GM18951 (cell line): ENCODE measurements around the gene OR52N5.

Experiments used
- POLR2A ChIP-seq: IDR thresholded peaks from 4 replicates; pipeline ENCODE4 v1.6.1; 2011; ENCODE audit warnings: mild to moderate bottlenecking; ENCODE audit not compliant: insufficient read length, insufficient read depth; ENCODE audit errors: extremely low read depth
- in situ Hi-C: fragments of 300-500 bp; cut with MboI; formaldehyde crosslinking; loops from one replicate; pipeline ENCODE4 v1.12.0; 2022; ENCODE audit warnings: low sequenced_read_pairs, mixed read lengths, inconsistent platforms; ENCODE audit not compliant: unreplicated experiment

The OR52N5 gene

DNA sequence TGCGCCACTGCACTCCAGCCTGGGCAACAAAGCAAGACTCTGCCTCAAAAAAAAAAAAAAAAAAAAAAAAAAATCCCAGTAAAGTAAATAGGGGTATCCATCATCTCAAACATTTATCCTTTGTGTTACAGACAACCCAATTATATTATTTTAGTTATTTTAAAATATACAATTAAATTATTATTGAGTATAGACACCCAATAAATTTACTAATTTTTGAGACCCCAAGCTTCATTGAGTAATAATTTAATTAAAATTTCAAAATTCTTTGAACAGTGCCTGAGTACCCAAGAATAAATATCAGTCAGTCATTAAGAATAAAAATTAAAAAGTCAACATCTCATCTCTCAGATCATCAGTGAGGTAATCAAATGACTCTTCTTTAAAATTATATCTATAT, 29.2 kb downstream of the OR52N5 start, which contains the start of gene OR52N4:
TSS of gene OR52N4 (plus strand) at position 301 of the 400 bp plus-strand sequence. CDS start 498 bp downstream, outside the sequence.
- no peak for TF ChIP-seq POLR2A
- in situ Hi-C loops, result no loop called here

DNA sequence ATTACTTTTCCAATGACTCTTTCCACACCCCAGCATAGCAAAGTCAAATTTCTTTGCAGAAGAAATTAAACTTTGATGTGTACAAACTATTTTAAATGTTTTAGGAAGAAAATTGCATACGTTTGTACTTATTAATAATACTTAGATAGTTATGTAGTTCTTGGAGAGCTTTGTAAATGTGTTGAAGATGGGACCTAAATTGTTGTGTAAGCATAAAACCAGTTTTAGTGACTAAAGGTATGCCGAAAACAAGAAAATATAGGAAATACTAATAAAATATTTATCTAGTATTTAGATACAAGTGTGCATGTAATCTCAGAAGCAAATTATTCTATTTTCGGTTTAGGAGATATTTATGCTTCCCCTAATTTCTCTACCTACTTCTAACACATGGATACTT, 33.3 kb downstream of the OR52N5 start:
- in situ Hi-C loops, result no loop called here
- TF ChIP-seq POLR2A, result no peak

DNA sequence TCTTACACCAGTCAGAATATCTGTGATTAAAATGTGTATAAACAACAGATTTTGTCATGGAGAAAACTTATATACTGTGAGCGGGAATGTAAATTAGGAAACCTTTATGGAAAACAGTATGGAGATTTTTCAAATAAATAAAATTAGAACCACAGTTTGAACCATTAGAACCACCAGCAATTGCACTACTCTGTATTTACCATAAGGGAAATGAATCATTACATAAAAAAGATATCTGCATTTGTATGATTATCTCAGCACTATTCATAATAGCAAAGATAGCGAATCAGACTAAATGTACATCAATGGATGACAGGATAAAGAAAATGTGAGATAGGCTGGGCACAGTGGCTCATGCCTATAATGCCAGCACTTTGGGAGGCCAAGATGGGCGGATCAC, 36.5 kb downstream of the OR52N5 start:
- TF ChIP-seq POLR2A, result no peak
- in situ Hi-C loops, result no loop called here

DNA sequence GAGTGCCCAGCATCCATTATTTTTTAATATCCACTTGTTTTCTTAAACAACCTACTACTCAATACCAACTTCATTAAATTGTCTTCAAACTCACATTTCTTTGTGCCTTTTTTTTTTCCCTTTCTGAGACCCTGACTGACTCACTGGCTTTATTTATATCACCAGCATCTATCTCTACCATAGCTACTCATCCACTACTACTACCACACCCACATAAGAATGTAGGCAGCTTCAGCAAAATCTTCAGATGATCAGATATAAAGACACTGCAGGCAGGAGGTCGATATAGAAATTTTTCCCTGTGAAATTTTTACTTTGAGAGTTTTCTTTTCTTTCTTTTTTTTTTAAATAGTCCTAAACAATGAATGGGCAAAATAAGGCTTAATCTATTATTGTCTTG, 44.7 kb downstream of the OR52N5 start:
- no peak for TF ChIP-seq POLR2A
- in situ Hi-C loops, result no loop called here

DNA sequence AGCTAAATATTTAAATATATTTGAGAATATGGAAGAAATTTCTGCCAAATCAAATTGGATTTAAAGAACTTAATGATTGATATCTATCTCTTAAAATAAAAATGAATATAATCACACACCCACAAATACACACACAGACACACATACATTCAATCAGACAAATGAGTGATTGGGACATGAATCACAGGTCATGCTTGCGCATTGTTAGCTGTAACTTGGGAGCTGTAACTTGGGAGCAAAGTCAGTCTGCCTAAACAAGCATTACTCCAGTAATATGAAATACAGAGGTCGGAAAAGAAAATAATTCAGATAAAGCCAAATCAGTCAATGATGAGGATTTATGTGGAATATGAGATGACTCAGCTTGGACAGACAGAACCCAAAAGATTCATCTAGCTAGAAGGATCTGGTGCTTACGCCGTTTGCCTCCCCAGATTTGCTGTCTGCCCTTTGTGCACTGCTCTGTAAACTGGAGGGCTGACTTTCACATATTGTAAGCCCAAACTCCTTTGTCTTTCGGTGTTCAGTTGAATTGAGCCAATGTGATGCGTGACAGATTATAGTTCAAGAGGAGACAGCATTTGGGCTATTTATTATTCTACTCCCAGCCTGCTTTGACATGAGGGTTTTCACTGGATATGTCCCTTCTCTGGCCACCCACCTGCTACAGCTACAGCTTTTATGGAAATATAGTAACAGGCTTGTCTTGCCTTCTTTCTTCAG, 45.3 kb downstream of the OR52N5 start:
- in situ Hi-C loops, result no loop called here
- TF ChIP-seq POLR2A, result no peak

DNA sequence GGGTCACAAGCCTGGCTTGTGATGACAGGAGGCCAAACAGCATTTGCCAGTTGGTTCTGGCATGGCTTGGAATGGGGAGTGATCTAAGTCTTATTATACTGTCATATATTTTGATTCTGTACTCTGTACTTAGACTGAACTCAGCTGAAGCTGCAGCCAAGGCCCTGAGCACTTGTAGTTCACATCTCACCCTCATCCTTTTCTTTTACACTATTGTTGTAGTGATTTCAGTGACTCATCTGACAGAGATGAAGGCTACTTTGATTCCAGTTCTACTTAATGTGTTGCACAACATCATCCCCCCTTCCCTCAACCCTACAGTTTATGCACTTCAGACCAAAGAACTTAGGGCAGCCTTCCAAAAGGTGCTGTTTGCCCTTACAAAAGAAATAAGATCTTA, 46.1 kb downstream of the OR52N5 start:
- no peak for TF ChIP-seq POLR2A
- in situ Hi-C loops, result no loop called here

DNA sequence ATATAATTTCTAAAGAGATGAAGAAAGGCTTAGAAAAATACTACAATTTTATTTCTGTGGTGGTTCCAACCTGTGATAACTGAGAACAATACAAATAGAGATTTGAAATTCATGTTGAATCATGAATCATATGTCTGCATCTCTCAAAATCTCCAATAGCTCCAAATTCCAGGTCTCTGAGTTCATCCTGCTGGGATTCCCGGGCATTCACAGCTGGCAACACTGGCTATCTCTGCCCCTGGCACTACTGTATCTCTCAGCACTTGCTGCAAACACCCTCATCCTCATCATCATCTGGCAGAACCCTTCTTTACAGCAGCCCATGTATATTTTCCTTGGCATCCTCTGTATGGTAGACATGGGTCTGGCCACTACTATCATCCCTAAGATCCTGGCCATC, 46.8 kb downstream of the OR52N5 start, which contains the start of gene OR56B1:
TSS of gene OR56B1 (plus strand) at position 53 of the 400 bp plus-strand sequence. CDS start at position 122, 69 bp downstream.
- TF ChIP-seq POLR2A, result no peak
- in situ Hi-C loops, result no loop called here

DNA sequence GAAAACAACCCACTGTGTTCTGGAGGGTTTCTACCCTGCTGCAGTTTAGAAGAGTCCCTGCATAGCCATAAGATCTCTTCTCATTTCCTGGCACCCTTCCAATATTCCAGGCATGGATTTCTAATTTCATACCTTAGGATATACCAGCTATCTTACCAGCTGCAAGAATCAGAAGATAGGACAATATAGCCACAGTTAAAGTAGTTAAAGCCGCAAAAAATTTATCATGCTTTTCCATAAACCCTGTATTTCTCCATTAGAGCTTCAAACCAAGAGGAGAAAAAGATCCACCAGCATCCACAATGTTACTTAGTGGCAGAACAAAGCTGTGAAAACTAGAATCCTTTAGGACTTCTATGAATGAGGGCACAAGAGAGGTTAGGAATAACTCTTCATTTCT, 55.5 kb downstream of the OR52N5 start:
- TF ChIP-seq POLR2A, result no peak
- in situ Hi-C loops, result no loop called here

DNA sequence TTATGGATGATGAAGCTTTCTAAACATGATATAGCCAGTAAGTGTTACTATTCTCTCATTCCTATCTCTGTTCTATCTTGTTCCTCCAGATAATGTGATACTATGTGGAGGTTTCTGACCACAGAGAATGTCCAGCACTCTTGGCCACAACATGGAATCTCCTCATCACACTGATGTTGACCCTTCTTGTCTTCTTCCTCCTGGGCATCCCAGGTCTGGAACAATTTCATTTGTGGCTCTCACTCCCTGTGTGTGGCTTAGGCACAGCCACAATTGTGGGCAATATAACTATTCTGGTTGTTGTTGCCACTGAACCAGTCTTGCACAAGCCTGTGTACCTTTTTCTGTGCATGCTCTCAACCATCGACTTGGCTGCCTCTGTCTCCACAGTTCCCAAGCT, 56.8 kb downstream of the OR52N5 start:
- in situ Hi-C loops, result no loop called here
- TF ChIP-seq POLR2A, result no peak
